K562 (cell line): ENCODE data around the gene TMEM184B. TPM values are rescaled to one million over a fixed set of nuclear protein-coding genes. Genes with fewer than 3 reads are reported as not detected.
A peak's percentile ranks its signal among the peaks of the same experiment; 100 is the strongest.

Experiments
- CBFA2T3 ChIP-seq: fragments of 450-650 bp; IDR thresholded peaks from 2 replicates; pipeline ENCODE4 v1.6.1; 2017
- CBX3 ChIP-seq, 2 experiments: IDR thresholded peaks; 1 replicate in 1 of 2; 2 replicates in 1 of 2; pipeline ENCODE4 v1.6.1; 2012; ENCODE audit warnings: inconsistent platforms in 2 of 2, low read length in 2 of 2, borderline replicate concordance in 1 of 2, control low read depth in 1 of 2
- COPS2 ChIP-seq: fragments of 450-650 bp; conservative IDR thresholded peaks from 2 replicates; pipeline ENCODE4 v1.6.1; 2016; ENCODE audit warnings: mild to moderate bottlenecking, moderate library complexity
- ETV5 ChIP-seq: sonication (generic); formaldehyde crosslinking; IDR thresholded peaks from 2 replicates; pipeline ENCODE4 v1.4.0; 2020; ENCODE audit warnings: low read depth, mild to moderate bottlenecking, missing genetic modification reagents
- HIVEP1 ChIP-seq: fragments of 250-450 bp; sonication (Bioruptor Pico); IDR thresholded peaks from 2 replicates; pipeline ENCODE4 v1.4.0; 2020; ENCODE audit warnings: mild to moderate bottlenecking
- KLF1 ChIP-seq: fragments of 450-650 bp; IDR thresholded peaks from 2 replicates; pipeline ENCODE4 v1.6.1; 2016; ENCODE audit warnings: missing genetic modification characterization, missing compliant biosample characterization
- MAFG ChIP-seq: fragments of 450-650 bp; conservative IDR thresholded peaks from 2 replicates; pipeline ENCODE4 v1.6.1; 2016; ENCODE audit warnings: missing genetic modification characterization, missing compliant biosample characterization
- POLR2AphosphoS5 ChIP-seq: IDR thresholded peaks from 2 replicates; pipeline ENCODE4 v1.6.1; 2011; ENCODE audit warnings: mild to moderate bottlenecking, low read depth, low read length, moderate library complexity; ENCODE audit not compliant: control insufficient read depth, insufficient read depth
- PYGO2 ChIP-seq: fragments of 450-650 bp; IDR thresholded peaks from 2 replicates; pipeline ENCODE4 v1.6.1; 2016; ENCODE audit warnings: mild to moderate bottlenecking, missing genetic modification characterization, moderate library complexity, missing compliant biosample characterization
- RBBP5 ChIP-seq: fragments of 200-600 bp; sonication (generic); IDR thresholded peaks from 2 replicates; pipeline ENCODE4 v1.6.1; 2012; ENCODE audit warnings: borderline replicate concordance, mild to moderate bottlenecking, low read length, control low read depth, inconsistent platforms; ENCODE audit not compliant: insufficient read depth, poor library complexity, severe bottlenecking
- SAFB ChIP-seq: fragments of 200-400 bp; formaldehyde crosslinking; IDR thresholded peaks from 2 replicates; pipeline ENCODE4 v1.6.1; 2017; ENCODE audit warnings: low read depth, low read length, borderline replicate concordance
- ZFP30 ChIP-seq: fragments of 250-450 bp; sonication (Bioruptor Pico); IDR thresholded peaks from 2 replicates; pipeline ENCODE4 v1.8.0; 2022; ENCODE audit warnings: moderate library complexity, mild to moderate bottlenecking, inconsistent platforms, borderline replicate concordance
- ZNF778 ChIP-seq: fragments of 450-650 bp; formaldehyde crosslinking; IDR thresholded peaks from 2 replicates; pipeline ENCODE4 v1.4.0; 2020; ENCODE audit warnings: mild to moderate bottlenecking, moderate library complexity
- ZNF830 ChIP-seq: fragments of 250-450 bp; sonication (Bioruptor Pico); IDR thresholded peaks from 2 replicates; pipeline ENCODE4 v1.5.0; 2021; ENCODE audit warnings: mild to moderate bottlenecking
- polyA plus RNA-seq, 8 experiments: library from polyadenylated mRNA; depleted of rRNA in 4 of 8; stranded (reverse) in 5 of 8; unstranded in 3 of 8; fragments of >200 nt; fragmentation: Nextera tagmentation in 2 of 8; fragmentation: Illumina TruSeq in 1 of 8; extraction: Ambion mirVana in 2 of 8; extraction: Trizol in 1 of 8; gene quantifications; 2 replicates each; pipeline versions ENCODE4 v1.2.1 to v1.2.3, GENCODE V29; 2011 to 2014; ENCODE audit warnings: inconsistent platforms in 1 of 8, missing spikeins in 1 of 8
- total RNA-seq, 7 experiments: library from RNA; depleted of rRNA in 6 of 7; stranded (reverse); fragments of >200 nt in 6 of 7; fragmentation: Illumina TruSeq in 2 of 7; extraction: Trizol in 2 of 7; gene quantifications; 2 replicates each; pipeline versions ENCODE4 v1.2.1 to v1.2.3, GENCODE V29; 2011 to 2021; ENCODE audit warnings: low replicate concordance in 1 of 7
- TF ChIP-seq, protein P1 (sequence below): fragments of 450-650 bp; IDR thresholded peaks from 2 replicates; pipeline ENCODE4 v1.6.1; 2014; ENCODE audit warnings: low read depth, mild to moderate bottlenecking, moderate library complexity, borderline replicate concordance
- TF ChIP-seq, protein P2 (sequence below): fragments of 250-450 bp; sonication (Bioruptor Pico); IDR thresholded peaks from 2 replicates; pipeline ENCODE4 v1.6.1; 2021; ENCODE audit warnings: mild to moderate bottlenecking
- TF ChIP-seq, protein P3 (sequence below): sonication (generic); formaldehyde crosslinking; IDR thresholded peaks from 2 replicates; pipeline ENCODE4 v1.8.0; 2022; ENCODE audit warnings: missing genetic modification reagents, mild to moderate bottlenecking, borderline replicate concordance
- TF ChIP-seq, protein P4 (sequence below): fragments of 250-450 bp; sonication (Bioruptor Pico); IDR thresholded peaks from 2 replicates; pipeline ENCODE4 v1.5.0; 2021

Gene TMEM184B
- total and polyA plus RNA-seq, 9 of the 15 experiments (the other 6 are each of a cell fraction or from before 2014, with no cell fraction given): 0.31 to 25.1 (median 6.2) TPM

DNA sequence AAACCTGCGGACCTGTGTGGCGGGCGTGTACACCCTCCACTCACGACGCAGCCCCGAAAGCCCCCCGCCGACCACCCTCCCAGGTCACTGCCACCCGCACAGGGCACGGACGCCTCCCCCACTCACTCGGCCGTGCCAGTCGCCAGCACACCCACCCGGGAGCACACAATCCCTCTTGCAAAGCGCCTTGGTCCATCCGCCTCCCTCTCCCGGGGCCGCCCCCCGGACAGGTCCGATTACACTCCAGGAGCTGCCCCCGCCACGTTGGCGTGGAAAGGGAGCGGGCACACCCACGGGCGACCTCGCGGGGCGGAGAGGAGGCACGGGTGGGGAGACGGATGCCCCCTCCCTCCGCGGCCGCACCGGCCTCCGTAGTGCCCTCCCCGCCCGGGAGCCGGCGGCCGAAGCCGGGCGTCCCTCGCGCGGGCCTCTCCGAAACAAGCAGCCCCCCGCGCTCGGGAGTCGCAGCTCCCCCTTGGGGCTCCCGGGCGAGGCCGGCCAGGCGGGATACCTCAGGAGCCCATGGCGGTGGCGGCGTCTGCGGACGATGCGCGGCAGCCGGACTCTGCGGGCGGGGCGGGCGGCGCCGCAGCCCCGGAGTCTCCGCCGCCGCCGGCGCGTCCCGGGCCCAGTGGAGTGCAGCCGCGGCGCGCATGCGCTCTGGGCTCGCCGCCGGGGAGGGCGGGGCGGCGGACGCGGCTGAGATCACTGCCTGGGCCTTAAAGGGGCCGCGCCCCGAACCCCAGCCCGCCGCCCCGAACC is at the start of gene TMEM184B (continued):
- TF ChIP-seq POLR2AphosphoS5 (no peak), ZNF830 (CRISPR knock-in tag) (no peak), HIVEP1 (CRISPR knock-in tag) (no peak), SAFB (peak; percentile 78), PYGO2 (no peak), CBFA2T3 (no peak), RBBP5 (peak; percentile 36), MAFG (tag) (no peak), CBX3 (IDR thresholded peaks at IDR 0.05; ENCODE audit: borderline replicate concordance in 1 of 2, low read length in 2 of 2) (no peak), ZNF778 (CRISPR knock-in tag) (no peak), KLF1 (tag) (no peak), COPS2 (no peak), ETV5 (CRISPR knock-in tag) (no peak), ZFP30 (CRISPR knock-in tag) (no peak)
- TF ChIP-seq, protein P1, sequence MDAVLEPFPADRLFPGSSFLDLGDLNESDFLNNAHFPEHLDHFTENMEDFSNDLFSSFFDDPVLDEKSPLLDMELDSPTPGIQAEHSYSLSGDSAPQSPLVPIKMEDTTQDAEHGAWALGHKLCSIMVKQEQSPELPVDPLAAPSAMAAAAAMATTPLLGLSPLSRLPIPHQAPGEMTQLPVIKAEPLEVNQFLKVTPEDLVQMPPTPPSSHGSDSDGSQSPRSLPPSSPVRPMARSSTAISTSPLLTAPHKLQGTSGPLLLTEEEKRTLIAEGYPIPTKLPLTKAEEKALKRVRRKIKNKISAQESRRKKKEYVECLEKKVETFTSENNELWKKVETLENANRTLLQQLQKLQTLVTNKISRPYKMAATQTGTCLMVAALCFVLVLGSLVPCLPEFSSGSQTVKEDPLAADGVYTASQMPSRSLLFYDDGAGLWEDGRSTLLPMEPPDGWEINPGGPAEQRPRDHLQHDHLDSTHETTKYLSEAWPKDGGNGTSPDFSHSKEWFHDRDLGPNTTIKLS: peak; percentile 74; the same call in 1 of the 2 replicates
- TF ChIP-seq, protein P2, sequence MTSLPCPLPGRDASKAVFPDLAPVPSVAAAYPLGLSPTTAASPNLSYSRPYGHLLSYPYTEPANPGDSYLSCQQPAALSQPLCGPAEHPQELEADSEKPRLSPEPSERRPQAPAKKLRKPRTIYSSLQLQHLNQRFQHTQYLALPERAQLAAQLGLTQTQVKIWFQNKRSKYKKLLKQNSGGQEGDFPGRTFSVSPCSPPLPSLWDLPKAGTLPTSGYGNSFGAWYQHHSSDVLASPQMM (CRISPR knock-in tag): no peak
- TF ChIP-seq, protein P3, sequence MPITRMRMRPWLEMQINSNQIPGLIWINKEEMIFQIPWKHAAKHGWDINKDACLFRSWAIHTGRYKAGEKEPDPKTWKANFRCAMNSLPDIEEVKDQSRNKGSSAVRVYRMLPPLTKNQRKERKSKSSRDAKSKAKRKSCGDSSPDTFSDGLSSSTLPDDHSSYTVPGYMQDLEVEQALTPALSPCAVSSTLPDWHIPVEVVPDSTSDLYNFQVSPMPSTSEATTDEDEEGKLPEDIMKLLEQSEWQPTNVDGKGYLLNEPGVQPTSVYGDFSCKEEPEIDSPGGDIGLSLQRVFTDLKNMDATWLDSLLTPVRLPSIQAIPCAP (CRISPR knock-in tag): no peak
- TF ChIP-seq, protein P4, sequence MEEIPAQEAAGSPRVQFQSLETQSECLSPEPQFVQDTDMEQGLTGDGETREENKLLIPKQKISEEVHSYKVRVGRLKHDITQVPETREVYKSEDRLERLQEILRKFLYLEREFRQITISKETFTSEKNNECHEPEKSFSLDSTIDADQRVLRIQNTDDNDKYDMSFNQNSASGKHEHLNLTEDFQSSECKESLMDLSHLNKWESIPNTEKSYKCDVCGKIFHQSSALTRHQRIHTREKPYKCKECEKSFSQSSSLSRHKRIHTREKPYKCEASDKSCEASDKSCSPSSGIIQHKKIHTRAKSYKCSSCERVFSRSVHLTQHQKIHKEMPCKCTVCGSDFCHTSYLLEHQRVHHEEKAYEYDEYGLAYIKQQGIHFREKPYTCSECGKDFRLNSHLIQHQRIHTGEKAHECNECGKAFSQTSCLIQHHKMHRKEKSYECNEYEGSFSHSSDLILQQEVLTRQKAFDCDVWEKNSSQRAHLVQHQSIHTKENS (CRISPR knock-in tag): no peak
